Dermis blood vessel endothelial cell (primary cell): Measurements from ENCODE around the gene SAG. TPM values are rescaled to one million over a fixed set of nuclear protein-coding genes. Genes with fewer than 3 reads are reported as not detected.

Experiments used
- DNase-seq: peaks from one replicate; pipeline ENCODE4 v3.0.0; 2010
- total RNA-seq: library from RNA; depleted of rRNA; stranded (reverse); fragments of >200 nt; gene quantifications from 2 replicates; pipeline ENCODE4 v1.2.3, GENCODE V29; 2014

SAG gene
- total RNA-seq, 1 donor from 2014 or later, result not detected

GRCh38 chr2:233289648-233290047 lies 18.0 kb upstream of the SAG start:
- no peak for DNase-seq

- no peak for DNase-seq
Observed at GRCh38 chr2:233290051-233290845, 17.4 kb upstream of the SAG start.

- DNase-seq, result no peak
Observed at GRCh38 chr2:233295891-233296290, 11.7 kb upstream of the SAG start.

DNA sequence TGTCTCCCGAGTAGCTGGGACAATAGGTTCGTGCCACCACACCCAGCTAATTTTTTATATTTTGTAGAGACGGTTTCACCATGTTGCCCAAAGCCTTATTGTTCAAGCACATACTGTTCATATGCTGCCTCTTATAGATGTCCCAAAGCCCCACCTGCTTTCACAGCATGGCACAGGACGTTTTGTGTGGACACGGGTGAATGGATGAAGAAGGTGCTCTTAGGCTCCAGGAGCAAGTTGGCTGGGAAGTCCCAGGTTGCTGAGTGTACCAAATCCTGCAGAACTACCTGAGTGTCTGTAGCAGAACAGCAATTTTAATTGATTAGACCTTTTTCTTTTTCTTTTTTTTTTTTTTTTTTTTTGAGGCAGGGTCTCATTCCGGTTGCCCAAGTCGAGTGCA lies 10.5 kb upstream of the SAG start:
- DNase-seq, result no peak

DNA sequence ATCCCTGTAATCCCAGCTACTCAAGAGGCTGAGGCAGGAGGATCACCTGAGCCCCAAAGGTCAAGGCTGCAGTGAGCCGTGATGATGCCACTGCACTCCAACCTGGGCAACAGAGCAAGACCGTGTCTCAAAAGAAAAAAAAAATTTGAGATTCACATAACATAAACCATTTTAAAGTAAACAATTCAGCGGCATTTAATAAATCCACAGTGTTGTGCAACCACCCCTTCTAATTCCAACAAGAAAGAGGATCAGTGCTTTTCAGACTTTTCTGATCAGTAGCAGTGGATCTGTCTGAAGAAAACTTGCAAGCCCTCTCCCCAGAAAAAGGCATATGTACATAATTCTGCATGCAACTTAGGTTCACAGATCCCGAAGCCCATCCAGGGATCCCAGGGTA lies 7.2 kb upstream of the SAG start:
- no peak for DNase-seq

- no peak for DNase-seq
Observed at GRCh38 chr2:233301248-233301647, 6.4 kb upstream of the SAG start.

DNA sequence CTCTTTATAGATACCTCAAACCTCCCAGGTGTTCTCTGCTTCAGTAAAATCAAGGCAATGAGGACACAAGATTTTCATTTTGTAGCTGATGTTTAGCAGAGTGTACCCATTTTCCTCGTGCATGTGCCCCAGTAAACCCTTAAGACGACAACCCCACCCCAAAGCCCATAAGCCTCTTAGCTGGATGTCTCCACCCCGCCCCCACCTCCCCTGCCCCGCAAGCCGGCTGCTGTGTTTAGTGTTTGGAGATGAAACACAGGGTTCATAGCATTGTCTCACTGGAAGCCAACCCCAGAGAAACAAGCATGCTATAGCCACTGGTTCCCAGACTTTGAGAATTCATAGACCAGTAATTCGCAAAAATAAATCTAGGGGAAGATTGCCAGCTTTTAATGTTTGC lies 5.8 kb upstream of the SAG start:
- no peak for DNase-seq

DNA sequence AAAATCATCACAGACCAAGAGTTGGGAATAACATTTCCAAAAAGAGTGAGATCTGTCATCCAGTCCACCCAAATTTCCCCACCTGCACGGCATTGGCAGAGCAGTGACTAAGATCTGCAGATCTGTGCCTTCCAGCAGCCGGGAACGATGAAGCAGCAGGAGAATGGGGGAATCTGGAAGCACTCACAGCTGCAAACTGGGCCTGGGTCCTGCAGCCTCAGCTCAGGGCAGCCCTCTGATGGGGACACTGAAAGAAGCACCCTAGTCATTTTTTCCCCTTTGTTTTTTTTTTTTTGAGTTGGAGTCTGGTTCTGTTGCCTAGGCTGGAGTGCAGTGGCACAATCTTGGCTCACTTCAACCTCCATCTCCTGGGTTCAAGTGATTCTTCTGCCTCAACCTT lies 4.4 kb upstream of the SAG start:
- no peak for DNase-seq

DNA sequence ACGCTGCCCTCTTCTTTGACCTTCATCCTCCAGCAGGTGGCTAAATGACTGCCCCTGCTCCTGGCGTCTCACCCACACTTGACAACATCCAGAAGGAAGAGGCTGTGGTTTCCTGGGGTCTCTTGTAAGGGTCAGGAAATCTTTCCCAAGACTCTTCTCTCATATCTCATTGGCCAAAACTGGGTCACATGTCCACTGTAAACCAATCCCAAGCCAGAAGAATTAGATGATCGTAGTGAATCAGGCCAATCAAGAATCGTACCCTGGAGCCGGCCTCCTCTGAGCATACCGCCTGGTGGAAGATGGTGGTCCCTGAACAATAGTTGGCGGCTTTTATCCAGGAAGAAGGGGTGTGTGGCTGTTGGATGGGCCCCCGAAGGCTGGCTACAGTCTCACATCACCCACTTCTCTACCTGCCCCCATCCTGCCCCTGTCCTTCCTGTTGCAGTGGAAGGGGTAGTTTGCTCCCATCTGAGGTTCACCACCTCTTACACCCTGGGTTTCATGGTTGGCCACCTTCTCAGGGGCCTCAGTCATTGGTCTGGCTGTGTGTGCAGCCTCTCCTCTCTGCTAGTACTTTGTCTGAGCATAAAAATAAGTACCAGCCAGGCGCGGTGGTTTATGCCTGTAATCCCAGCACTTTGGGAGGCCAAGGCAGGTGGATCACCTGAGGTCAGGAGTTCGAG lies 3.8 kb downstream of the SAG start:
- DNase-seq, result no peak

DNA sequence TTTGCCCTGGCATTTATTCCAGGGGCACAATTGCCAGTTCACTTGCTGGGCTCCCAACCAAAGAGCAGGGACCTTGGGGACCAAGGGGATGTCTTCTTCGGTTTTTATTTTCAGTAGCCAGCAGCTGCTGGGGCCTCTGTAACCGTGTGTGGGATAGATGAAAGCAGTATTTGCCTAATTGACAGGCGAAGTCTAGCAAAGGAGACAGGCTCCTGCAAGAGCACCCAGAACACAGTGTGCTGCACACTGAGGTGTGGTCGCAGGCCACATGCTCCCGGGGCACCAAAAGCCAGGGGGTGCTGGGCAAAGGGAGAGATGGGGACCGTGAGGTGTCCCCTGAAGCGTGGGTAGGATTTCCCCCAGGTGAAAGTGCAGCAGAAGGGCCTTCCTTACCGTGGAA lies 5.3 kb downstream of the SAG start:
- DNase-seq, result no peak

GRCh38 chr2:233314180-233314925 lies 6.7 kb downstream of the SAG start:
- no peak for DNase-seq

GRCh38 chr2:233317196-233317943 lies 9.8 kb downstream of the SAG start:
- DNase-seq, result no peak

DNA sequence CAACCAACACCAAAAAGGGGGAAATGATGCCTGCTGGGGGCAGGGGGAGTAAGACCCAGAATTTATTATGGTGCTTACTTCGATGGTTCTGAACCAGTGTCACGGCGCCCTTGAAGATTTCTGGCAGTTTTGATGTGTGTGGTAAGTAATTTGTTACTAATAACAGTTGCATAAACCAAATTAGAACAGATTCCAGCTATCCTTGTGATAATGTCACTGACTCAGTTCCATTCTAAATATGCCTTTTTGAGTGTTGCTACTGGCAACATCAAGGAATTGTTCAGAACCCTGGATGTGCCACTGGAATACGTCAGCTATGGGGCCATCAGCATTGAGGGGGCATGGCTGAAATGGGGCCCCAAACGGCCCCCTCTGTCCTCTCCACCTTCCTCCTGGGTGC lies 11.6 kb downstream of the SAG start:
- DNase-seq, result no peak

DNA sequence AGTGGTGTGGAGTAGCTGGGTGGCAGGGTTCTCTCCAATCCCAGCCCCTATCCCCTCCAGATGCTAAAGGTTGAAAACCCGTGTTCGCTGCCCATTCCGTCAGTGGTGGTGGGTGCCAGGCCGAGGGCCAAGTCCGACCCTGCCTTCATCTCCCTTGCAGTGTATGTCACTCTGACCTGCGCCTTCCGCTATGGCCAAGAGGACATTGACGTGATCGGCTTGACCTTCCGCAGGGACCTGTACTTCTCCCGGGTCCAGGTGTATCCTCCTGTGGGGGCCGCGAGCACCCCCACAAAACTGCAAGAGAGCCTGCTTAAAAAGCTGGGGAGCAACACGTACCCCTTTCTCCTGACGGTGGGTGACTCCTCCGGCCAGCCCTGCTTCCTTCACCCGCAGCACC lies 12.9 kb downstream of the SAG start:
- no peak for DNase-seq

DNA sequence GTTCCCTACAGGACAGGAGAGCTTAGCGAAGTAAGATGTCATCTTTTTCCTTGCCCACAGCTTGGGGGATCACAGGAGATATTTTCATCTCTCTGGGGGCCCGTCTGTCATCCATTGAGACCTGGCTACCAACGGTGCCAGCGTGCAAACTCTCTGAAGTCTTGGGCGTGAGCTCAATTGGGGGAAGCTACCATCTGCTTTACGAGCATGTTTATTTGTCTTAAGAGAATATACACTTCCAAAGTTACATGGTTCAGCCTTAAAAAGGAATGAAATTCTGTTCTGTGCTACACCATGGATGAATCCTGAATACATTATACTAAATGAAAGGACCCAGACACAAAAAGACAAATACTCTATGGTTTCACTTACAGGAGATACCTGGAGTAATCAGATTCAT lies 13.6 kb downstream of the SAG start:
- DNase-seq, result no peak

DNA sequence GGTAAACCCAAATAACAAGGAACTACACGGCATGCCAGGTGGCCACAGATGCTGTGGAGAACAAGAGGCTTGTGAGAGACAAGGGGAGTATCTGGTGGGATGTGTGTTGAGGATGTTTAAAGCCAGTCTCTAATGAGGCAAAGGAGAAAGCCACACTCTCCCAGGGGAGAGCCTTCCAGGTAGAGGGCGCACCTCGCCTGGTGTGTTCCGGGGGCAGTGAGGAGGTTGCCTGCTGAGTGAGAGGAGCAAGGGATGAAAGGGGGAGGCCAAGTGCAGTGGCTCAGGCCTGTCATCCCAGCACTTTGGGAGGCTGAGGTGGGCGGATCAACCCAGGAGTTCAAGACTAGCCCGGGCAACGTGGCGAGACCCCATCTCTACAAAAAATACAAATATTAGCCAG lies 16.2 kb downstream of the SAG start:
- DNase-seq, result no peak

DNA sequence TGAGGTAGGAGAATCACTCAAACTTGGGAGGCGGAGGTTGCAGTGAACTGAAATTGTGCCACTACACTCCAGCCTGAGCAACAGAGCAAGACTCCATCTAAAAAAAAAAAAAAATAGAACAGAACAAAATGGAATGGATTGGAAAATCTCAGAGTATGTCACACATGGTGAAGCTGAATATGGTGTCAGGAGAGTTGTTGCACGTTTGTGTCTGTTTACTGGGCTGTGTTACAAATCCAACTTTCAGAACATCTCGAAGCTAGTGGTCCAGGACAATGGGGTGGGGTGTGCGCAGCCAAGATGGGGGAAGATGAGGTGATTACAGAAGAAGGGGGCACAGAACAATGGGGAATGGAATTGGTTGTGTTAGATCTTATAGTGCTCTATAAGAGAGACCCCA lies 17.6 kb downstream of the SAG start:
- no peak for DNase-seq

- DNase-seq, result no peak
Observed at GRCh38 chr2:233325814-233326213, 18.2 kb downstream of the SAG start.

DNA sequence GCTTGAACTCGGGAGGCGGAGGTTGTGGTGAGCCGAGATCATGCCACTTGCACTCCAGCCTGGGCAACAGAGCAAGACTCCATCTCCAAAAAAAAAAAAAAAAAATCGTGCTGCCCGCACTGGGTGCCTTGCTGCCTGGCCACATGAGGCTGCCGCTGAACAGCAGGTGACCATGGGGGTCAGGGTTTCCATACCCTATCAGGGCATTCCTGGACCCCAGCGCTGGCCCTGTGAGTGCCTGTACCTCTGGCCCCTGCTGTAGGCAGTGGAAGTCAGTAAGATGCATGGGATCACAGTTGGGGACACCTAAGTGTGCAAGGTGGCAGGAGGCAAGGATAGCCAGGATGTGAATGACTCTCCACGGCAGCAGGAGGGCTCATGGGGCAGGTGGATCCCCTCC lies 18.9 kb downstream of the SAG start:
- no peak for DNase-seq

- DNase-seq, result no peak
Observed at GRCh38 chr2:233328922-233329321, 21.3 kb downstream of the SAG start.

- peak; percentile 44 for DNase-seq
Observed at GRCh38 chr2:233329489-233330135, 22.0 kb downstream of the SAG start.

- no peak for DNase-seq
Observed at GRCh38 chr2:233331536-233331935, 23.9 kb downstream of the SAG start.

DNA sequence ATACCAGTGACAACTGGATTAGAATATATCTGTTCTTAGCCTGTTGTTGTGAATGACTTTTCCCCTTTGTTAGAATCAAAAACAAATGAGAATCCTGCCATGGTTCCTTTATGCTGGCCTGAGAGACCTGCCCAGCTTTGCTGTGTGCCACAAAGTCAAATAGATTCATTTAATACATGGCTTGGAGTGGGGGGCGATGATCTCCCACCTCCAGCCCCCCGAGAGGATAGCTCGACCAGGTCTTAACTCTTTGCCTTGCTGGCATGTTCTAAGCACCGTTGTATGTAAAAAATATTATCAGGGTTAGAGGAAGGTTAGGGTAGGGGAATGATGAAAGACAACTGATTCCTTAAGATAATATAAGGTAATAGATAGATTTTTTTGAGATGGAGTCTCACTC lies 24.5 kb downstream of the SAG start:
- DNase-seq, result no peak
